GM23338 (cell line): ENCODE measurements around the gene MASP2. TPM values are rescaled to one million over a fixed set of nuclear protein-coding genes. Genes with fewer than 3 reads are reported as not detected.

Experiments
- ATAC-seq: fragments of 200-7000 bp; cut with Tn5 transposase; 3 replicates; pipeline ENCODE4 v1.9.1; 2020
- DNase-seq: peaks from one replicate; pipeline ENCODE4 v3.0.0-alpha.2; 2015; ENCODE audit warnings: low spot score
- H2AFZ ChIP-seq: fragments of 200-600 bp; sonication (generic); 2 replicates; pipeline ENCODE4 v1.8.0; 2016; ENCODE audit warnings: antibody characterized with exemption, mild to moderate bottlenecking, moderate library complexity
- H3F3A ChIP-seq: fragments of 200-600 bp; sonication (generic); replicated peaks from 2 replicates; pipeline ENCODE4 v1.8.0; 2017; ENCODE audit warnings: antibody characterized with exemption, mixed run types, low read depth
- H3K27ac ChIP-seq: fragments of 200-600 bp; sonication (generic); 2 replicates; pipeline ENCODE4 v1.6.1; 2016; ENCODE audit warnings: low read depth
- H3K27me3 ChIP-seq: fragments of 200-600 bp; sonication (generic); 2 replicates; pipeline ENCODE4 v1.8.0; 2016; ENCODE audit warnings: mild to moderate bottlenecking, mixed run types, moderate library complexity; ENCODE audit not compliant: insufficient read depth
- H3K36me3 ChIP-seq: fragments of 200-600 bp; sonication (generic); 2 replicates; pipeline ENCODE4 v1.8.0; 2016; ENCODE audit warnings: mild to moderate bottlenecking; ENCODE audit not compliant: insufficient read depth
- H3K4me1 ChIP-seq: fragments of 200-600 bp; sonication (generic); 2 replicates; pipeline ENCODE4 v1.8.0; 2016; ENCODE audit warnings: mild to moderate bottlenecking, moderate library complexity; ENCODE audit not compliant: insufficient read depth
- H3K4me2 ChIP-seq: fragments of 200-600 bp; sonication (generic); 2 replicates; pipeline ENCODE4 v1.7.1; 2017; ENCODE audit warnings: mixed run types
- H3K4me3 ChIP-seq: fragments of 200-600 bp; sonication (generic); 2 replicates; pipeline ENCODE4 v1.6.1; 2016; ENCODE audit warnings: mixed run types
- H3K79me2 ChIP-seq: fragments of 200-600 bp; sonication (generic); replicated peaks from 2 replicates; pipeline ENCODE4 v1.8.0; 2017; ENCODE audit warnings: mild to moderate bottlenecking; ENCODE audit not compliant: insufficient read depth
- H3K9me2 ChIP-seq: fragments of 200-600 bp; sonication (generic); 2 replicates; pipeline ENCODE4 v1.8.0; 2017; ENCODE audit not compliant: insufficient read depth
- H4K20me1 ChIP-seq: fragments of 200-600 bp; sonication (generic); replicated peaks from 2 replicates; pipeline ENCODE4 v1.8.0; 2017; ENCODE audit warnings: mild to moderate bottlenecking; ENCODE audit not compliant: insufficient read depth
- H3K27ac Mint-ChIP-seq: 2 replicates; pipeline ENCODE4 v1.8.0; 2020; ENCODE audit warnings: inconsistent platforms, mild to moderate bottlenecking, moderate library complexity, mixed read lengths
- H3K27me3 Mint-ChIP-seq: 3 replicates; pipeline ENCODE4 v1.8.0; 2022; ENCODE audit warnings: low read depth, mild to moderate bottlenecking, moderate library complexity, mixed read lengths, inconsistent platforms; ENCODE audit not compliant: insufficient read depth, poor library complexity
- H3K36me3 Mint-ChIP-seq: 3 replicates; pipeline ENCODE4 v1.8.0; 2021; ENCODE audit warnings: low read depth, mild to moderate bottlenecking, inconsistent platforms, moderate library complexity, mixed read lengths
- H3K4me1 Mint-ChIP-seq: 3 replicates; pipeline ENCODE4 v1.8.0; 2020; ENCODE audit warnings: mild to moderate bottlenecking, inconsistent platforms, mixed read lengths
- H3K4me3 Mint-ChIP-seq: 3 replicates; pipeline ENCODE4 v1.8.0; 2021; ENCODE audit warnings: moderate library complexity, mild to moderate bottlenecking, inconsistent platforms, mixed read lengths
- H3K9me3 Mint-ChIP-seq: 3 replicates; pipeline ENCODE4 v1.8.0; 2020; ENCODE audit warnings: moderate library complexity, mild to moderate bottlenecking, inconsistent platforms, mixed read lengths
- CREB1 ChIP-seq: fragments of 250-450 bp; sonication (Bioruptor Pico); IDR thresholded peaks from 2 replicates; pipeline ENCODE4 v1.5.0; 2020; ENCODE audit warnings: low read depth, mild to moderate bottlenecking, moderate library complexity
- EZH2 ChIP-seq: fragments of 200-600 bp; sonication (generic); IDR thresholded peaks from one replicate; pipeline ENCODE4 v1.8.0; 2017; ENCODE audit warnings: antibody characterized with exemption, mild to moderate bottlenecking, low read depth; ENCODE audit not compliant: unreplicated experiment
- EZH2phosphoT487 ChIP-seq: fragments of 200-600 bp; sonication (generic); IDR thresholded peaks from one replicate; pipeline ENCODE4 v1.8.1; 2018; ENCODE audit warnings: antibody characterized with exemption; ENCODE audit not compliant: unreplicated experiment
- JUNB ChIP-seq: IDR thresholded peaks from one replicate; pipeline ENCODE4 v1.6.1; 2016; ENCODE audit warnings: antibody characterized with exemption; ENCODE audit not compliant: unreplicated experiment
- NANOG ChIP-seq: IDR thresholded peaks from 2 replicates; pipeline ENCODE4 v1.6.1; 2016; ENCODE audit warnings: antibody characterized with exemption, borderline replicate concordance
- POLR2AphosphoS5 ChIP-seq: IDR thresholded peaks from 2 replicates; pipeline ENCODE4 v1.6.1; 2016; ENCODE audit warnings: antibody characterized with exemption, low read depth
- STAT1 ChIP-seq: IDR thresholded peaks from one replicate; pipeline ENCODE4 v1.6.1; 2016; ENCODE audit warnings: antibody characterized with exemption; ENCODE audit not compliant: unreplicated experiment
- ZNF114 ChIP-seq: fragments of 250-450 bp; sonication (Bioruptor Pico); IDR thresholded peaks from 2 replicates; pipeline ENCODE4 v1.5.0; 2020; ENCODE audit warnings: mild to moderate bottlenecking, moderate library complexity
- ZNF331 ChIP-seq: fragments of 250-450 bp; sonication (Bioruptor Pico); IDR thresholded peaks from 2 replicates; pipeline ENCODE4 v1.5.0; 2020; ENCODE audit warnings: low read depth, mild to moderate bottlenecking, moderate library complexity
- polyA plus RNA-seq: library from polyadenylated mRNA; unstranded; fragments of >200 nt; fragmentation: Nextera tagmentation; extraction: Ambion mirVana; gene quantifications from 2 replicates; pipeline ENCODE4 v1.2.1, GENCODE V29; 2016
- total RNA-seq: library from RNA; depleted of rRNA; stranded (reverse); fragments of >200 nt; shearing (Covaris generic); gene quantifications from 2 replicates; pipeline ENCODE4 v1.2.3, GENCODE V29; 2014
- TF ChIP-seq, protein P1 (sequence below), 2 experiments: fragments of 200-600 bp in 1 of 2; sonication (generic) in 1 of 2; conservative IDR thresholded peaks; 2 replicates each; pipeline versions ENCODE4 v1.5.1 to v1.6.1; 2016 to 2017; ENCODE audit warnings: antibody characterized with exemption in 2 of 2, low read depth in 2 of 2, mild to moderate bottlenecking in 2 of 2, moderate library complexity in 1 of 2
- TF ChIP-seq, protein P2 (sequence below): IDR thresholded peaks from one replicate; pipeline ENCODE4 v1.6.1; 2018; ENCODE audit warnings: antibody characterized with exemption; ENCODE audit not compliant: unreplicated experiment

The MASP2 gene
- total and polyA plus RNA-seq, 2 experiments from 2014 or later: 0.71 to 1.5 TPM

- Histone ChIP-seq H3K27ac (no peak overlapping the region), H3K79me2 (no peaks in the 10 kb centered on the region), H4K20me1 (peaks cover 5% of the 10 kb centered on the region; the same call in 1 of the 2 replicates), H3F3A (peaks cover 22% of the 10 kb centered on the region), H3K4me2 (no peak overlapping the region), H3K36me3 (peaks cover 10% of the 10 kb centered on the region; the same call in 1 of the 2 replicates), H2AFZ (no peak overlapping the region), H3K4me3 (no peak overlapping the region), H3K4me1 (no peaks in the 10 kb centered on the region), H3K9me2 (no peaks in the 10 kb centered on the region), H3K27me3 (no peaks in the 10 kb centered on the region)
- Mint-ChIP-seq H3K27ac (no peak overlapping the region; the same call in 1 of the 2 replicates), H3K9me3 (no peaks in the 10 kb centered on the region), H3K27me3 (peaks cover 21% of the 10 kb centered on the region), H3K4me3 (no peak overlapping the region), H3K36me3 (peaks cover 38% of the 10 kb centered on the region; the same call in 2 of the 3 replicates), H3K4me1 (peaks cover 4% of the 10 kb centered on the region; the same call in 1 of the 3 replicates)
- DNase-seq: no peak
- TF ChIP-seq, protein P1, sequence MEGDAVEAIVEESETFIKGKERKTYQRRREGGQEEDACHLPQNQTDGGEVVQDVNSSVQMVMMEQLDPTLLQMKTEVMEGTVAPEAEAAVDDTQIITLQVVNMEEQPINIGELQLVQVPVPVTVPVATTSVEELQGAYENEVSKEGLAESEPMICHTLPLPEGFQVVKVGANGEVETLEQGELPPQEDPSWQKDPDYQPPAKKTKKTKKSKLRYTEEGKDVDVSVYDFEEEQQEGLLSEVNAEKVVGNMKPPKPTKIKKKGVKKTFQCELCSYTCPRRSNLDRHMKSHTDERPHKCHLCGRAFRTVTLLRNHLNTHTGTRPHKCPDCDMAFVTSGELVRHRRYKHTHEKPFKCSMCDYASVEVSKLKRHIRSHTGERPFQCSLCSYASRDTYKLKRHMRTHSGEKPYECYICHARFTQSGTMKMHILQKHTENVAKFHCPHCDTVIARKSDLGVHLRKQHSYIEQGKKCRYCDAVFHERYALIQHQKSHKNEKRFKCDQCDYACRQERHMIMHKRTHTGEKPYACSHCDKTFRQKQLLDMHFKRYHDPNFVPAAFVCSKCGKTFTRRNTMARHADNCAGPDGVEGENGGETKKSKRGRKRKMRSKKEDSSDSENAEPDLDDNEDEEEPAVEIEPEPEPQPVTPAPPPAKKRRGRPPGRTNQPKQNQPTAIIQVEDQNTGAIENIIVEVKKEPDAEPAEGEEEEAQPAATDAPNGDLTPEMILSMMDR (conservative IDR thresholded peaks at IDR 0.05; ENCODE audit: low read depth in 2 of 2): no peak
- ATAC-seq: no peak; the same call in 2 of the 3 replicates
Measured at GRCh38 chr1:11030865-11031264, 16.2 kb downstream of the MASP2 start.

DNA sequence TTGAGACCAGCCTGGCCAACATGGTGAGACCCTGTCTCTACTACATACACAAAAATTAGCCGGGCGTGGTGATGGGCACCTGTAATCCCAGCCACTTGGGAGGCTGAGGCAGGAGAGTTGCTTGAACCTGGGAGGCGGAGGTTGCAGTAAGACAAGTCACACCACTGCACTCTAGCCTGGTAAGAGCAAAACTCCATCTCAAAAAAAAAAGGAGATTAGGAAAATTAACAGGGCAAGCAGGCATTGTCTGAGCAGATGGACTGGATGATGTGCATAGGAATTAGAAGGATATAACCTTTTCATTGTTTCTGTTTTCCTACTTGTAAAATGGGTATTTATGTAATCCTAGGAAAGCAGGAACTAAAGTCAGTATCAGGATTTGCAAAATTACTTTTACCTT is 19.0 kb downstream of the MASP2 start:
- H3K27me3 Mint-ChIP-seq: peaks cover 14% of the 10 kb centered on the region
- no peak overlapping the region for H3K27ac ChIP-seq
- H3K27me3 ChIP-seq: no peaks in the 10 kb centered on the region
- H3K9me2 ChIP-seq: no peaks in the 10 kb centered on the region
- H3K4me3 ChIP-seq: no peak overlapping the region
- H2AFZ ChIP-seq: no peak overlapping the region
- H3K9me3 Mint-ChIP-seq: no peaks in the 10 kb centered on the region
- H3K4me3 Mint-ChIP-seq: no peak overlapping the region
- peaks cover 4% of the 10 kb centered on the region; the same call in 1 of the 3 replicates for H3K4me1 Mint-ChIP-seq
- H3K27ac Mint-ChIP-seq: no peak overlapping the region
- no peaks in the 10 kb centered on the region; the same call in 1 of the 2 replicates for H3K79me2 ChIP-seq
- peaks cover 65% of the 10 kb centered on the region for H3K36me3 Mint-ChIP-seq
- H3F3A ChIP-seq: peaks cover 41% of the 10 kb centered on the region
- H4K20me1 ChIP-seq: peaks cover 21% of the 10 kb centered on the region
- peaks cover 39% of the 10 kb centered on the region for H3K36me3 ChIP-seq
- H3K4me2 ChIP-seq: no peak overlapping the region
- ATAC-seq: no peak
- no peaks in the 10 kb centered on the region for H3K4me1 ChIP-seq
- DNase-seq: no peak
- TF ChIP-seq ZNF114 (CRISPR knock-in tag): no peak
- TF ChIP-seq STAT1: no peak
- no peak for TF ChIP-seq JUNB
- TF ChIP-seq, protein P1 (conservative IDR thresholded peaks at IDR 0.05; ENCODE audit: low read depth in 2 of 2): no peak
- no peak for TF ChIP-seq CREB1 (CRISPR knock-in tag)
- TF ChIP-seq, protein P2, sequence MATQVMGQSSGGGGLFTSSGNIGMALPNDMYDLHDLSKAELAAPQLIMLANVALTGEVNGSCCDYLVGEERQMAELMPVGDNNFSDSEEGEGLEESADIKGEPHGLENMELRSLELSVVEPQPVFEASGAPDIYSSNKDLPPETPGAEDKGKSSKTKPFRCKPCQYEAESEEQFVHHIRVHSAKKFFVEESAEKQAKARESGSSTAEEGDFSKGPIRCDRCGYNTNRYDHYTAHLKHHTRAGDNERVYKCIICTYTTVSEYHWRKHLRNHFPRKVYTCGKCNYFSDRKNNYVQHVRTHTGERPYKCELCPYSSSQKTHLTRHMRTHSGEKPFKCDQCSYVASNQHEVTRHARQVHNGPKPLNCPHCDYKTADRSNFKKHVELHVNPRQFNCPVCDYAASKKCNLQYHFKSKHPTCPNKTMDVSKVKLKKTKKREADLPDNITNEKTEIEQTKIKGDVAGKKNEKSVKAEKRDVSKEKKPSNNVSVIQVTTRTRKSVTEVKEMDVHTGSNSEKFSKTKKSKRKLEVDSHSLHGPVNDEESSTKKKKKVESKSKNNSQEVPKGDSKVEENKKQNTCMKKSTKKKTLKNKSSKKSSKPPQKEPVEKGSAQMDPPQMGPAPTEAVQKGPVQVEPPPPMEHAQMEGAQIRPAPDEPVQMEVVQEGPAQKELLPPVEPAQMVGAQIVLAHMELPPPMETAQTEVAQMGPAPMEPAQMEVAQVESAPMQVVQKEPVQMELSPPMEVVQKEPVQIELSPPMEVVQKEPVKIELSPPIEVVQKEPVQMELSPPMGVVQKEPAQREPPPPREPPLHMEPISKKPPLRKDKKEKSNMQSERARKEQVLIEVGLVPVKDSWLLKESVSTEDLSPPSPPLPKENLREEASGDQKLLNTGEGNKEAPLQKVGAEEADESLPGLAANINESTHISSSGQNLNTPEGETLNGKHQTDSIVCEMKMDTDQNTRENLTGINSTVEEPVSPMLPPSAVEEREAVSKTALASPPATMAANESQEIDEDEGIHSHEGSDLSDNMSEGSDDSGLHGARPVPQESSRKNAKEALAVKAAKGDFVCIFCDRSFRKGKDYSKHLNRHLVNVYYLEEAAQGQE: no peak
- no peak for TF ChIP-seq POLR2AphosphoS5
- TF ChIP-seq EZH2phosphoT487: no peak
- TF ChIP-seq ZNF331 (CRISPR knock-in tag): no peak
- no peak for TF ChIP-seq NANOG
- TF ChIP-seq EZH2: no peak
